GM12878 (cell line): ENCODE data around the gene IFITM2. TPM values are rescaled to one million over a fixed set of nuclear protein-coding genes. Genes with fewer than 3 reads are reported as not detected.

Source experiments
- ATAC-seq: fragments of 200-7000 bp; cut with Tn5 transposase; 3 replicates; pipeline ENCODE4 v1.9.1; 2020; ENCODE audit warnings: mild to moderate bottlenecking, moderate library complexity
- BruUV-seq: library from RNA; stranded (reverse); fragments of 400-500 nt; replicated peaks from 2 replicates; lab custom pipeline; 2021; lab: Mats Ljungman, UMichigan
- CTCF ChIA-PET: fragments of 300-600 bp; sonication (Branson Sonifier 250); formaldehyde crosslinking; extraction: SDS; loops from one replicate; lab custom pipeline; 2021; ENCODE audit warnings: inconsistent platforms; lab: Yijun Ruan, JAX
- POLR2A ChIA-PET: fragments of 350-600 bp; formaldehyde crosslinking; extraction: SDS; loops from one replicate; lab custom pipeline; 2021; ENCODE audit warnings: inconsistent platforms; lab: Charles Lee
- RAD21 ChIA-PET: fragments of 300-600 bp; sonication (Branson Sonifier 250); formaldehyde crosslinking; loops from one replicate; lab custom pipeline; 2023; ENCODE audit warnings: antibody characterized with exemption; ENCODE audit not compliant: unreplicated experiment; lab: Charles Lee
- SMC1A ChIA-PET: fragments of 300-600 bp; sonication (Branson Sonifier 250); formaldehyde crosslinking; loops from one replicate; lab custom pipeline; 2023; ENCODE audit not compliant: unreplicated experiment, uncharacterized antibody; lab: Charles Lee
- DNase-seq: peaks from one replicate; pipeline ENCODE4 v3.0.0-alpha.2; 2011; ENCODE audit warnings: low read depth, low spot score
- FAIRE-seq: peaks from 3 replicates; lab custom pipeline; 2011; peaks lifted over from hg19 to GRCh38; lab: Jason Lieb, UNC
- H2AFZ ChIP-seq: 2 replicates; pipeline ENCODE4 v1.6.0; 2011; ENCODE audit warnings: low read depth, low read length, control low read depth; ENCODE audit not compliant: control insufficient read depth
- H3K27ac ChIP-seq: 2 replicates; pipeline ENCODE4 v1.5.1; 2011; ENCODE audit warnings: control low read depth; ENCODE audit not compliant: control insufficient read depth, insufficient read depth
- H3K27me3 ChIP-seq, 2 experiments: replicated peaks in 1 of 2; 2 replicates each; pipeline versions ENCODE4 v1.6.0 to v1.6.1; 2011; ENCODE audit warnings: low read length in 1 of 2; ENCODE audit not compliant: control insufficient read depth in 2 of 2, insufficient read depth in 2 of 2
- H3K36me3 ChIP-seq, 2 experiments: 2 replicates each; pipeline ENCODE4 v1.5.1; 2011; ENCODE audit warnings: low read length in 1 of 2; ENCODE audit not compliant: control insufficient read depth in 2 of 2, insufficient read depth in 2 of 2
- H3K4me1 ChIP-seq: 2 replicates; pipeline ENCODE4 v1.6.1; 2011; ENCODE audit warnings: mild to moderate bottlenecking, low read length, moderate library complexity, mixed read lengths; ENCODE audit not compliant: control insufficient read depth, insufficient read depth
- H3K4me2 ChIP-seq: 2 replicates; pipeline ENCODE4 v1.6.0; 2011; ENCODE audit warnings: control low read depth; ENCODE audit not compliant: control insufficient read depth, insufficient read depth
- H3K4me3 ChIP-seq: fragments of 200-600 bp; sonication (generic); 2 replicates; pipeline ENCODE4 v1.5.1; 2016
- H3K79me2 ChIP-seq: 2 replicates; pipeline ENCODE4 v1.6.0; 2011; ENCODE audit warnings: low read length; ENCODE audit not compliant: control insufficient read depth, insufficient read depth
- H3K9ac ChIP-seq: 2 replicates; pipeline ENCODE4 v1.8.0; 2011; ENCODE audit warnings: low read length, control low read depth, mixed read lengths; ENCODE audit not compliant: control insufficient read depth, insufficient read depth
- H3K9me3 ChIP-seq: replicated peaks from 3 replicates; pipeline ENCODE4 v1.5.1; 2011; ENCODE audit warnings: mild to moderate bottlenecking, low read length; ENCODE audit not compliant: control insufficient read depth, insufficient read depth
- H4K20me1 ChIP-seq: 2 replicates; pipeline ENCODE4 v1.6.0; 2011; ENCODE audit not compliant: control insufficient read depth, insufficient read depth
- CBX3 ChIP-seq: fragments of 200-600 bp; sonication (generic); IDR thresholded peaks from 2 replicates; pipeline ENCODE4 v1.6.1; 2016; ENCODE audit warnings: low read depth, borderline replicate concordance
- NR2F1 ChIP-seq: fragments of 450-650 bp; conservative IDR thresholded peaks from 2 replicates; pipeline ENCODE4 v1.6.1; 2017; ENCODE audit warnings: mild to moderate bottlenecking
- TAF1 ChIP-seq: IDR thresholded peaks from 2 replicates; pipeline ENCODE4 v1.6.1; 2011; ENCODE audit warnings: mild to moderate bottlenecking, low read depth, low read length, borderline replicate concordance
- ZNF622 ChIP-seq: fragments of 450-650 bp; IDR thresholded peaks from 2 replicates; pipeline ENCODE4 v1.6.1; 2017; ENCODE audit warnings: mild to moderate bottlenecking, inconsistent platforms
- WGBS: methylation state at CpG from one replicate; pipeline ENCODE4 v1.1.6; 2016; ENCODE audit warnings: low lambda C conversion rate; ENCODE audit not compliant: insufficient replicate concordance, insufficient coverage; ENCODE audit errors: missing lambda C conversion rate; 5-methylcytosine and 5-hydroxymethylcytosine counted together
- in situ Hi-C: fragments of 300-500 bp; cut with MboI; formaldehyde crosslinking; loops from 9 replicates; pipeline ENCODE4 v1.14.3; 2018; ENCODE audit warnings: mixed read lengths
- intact Hi-C: fragments of 100-400 bp; cut with micrococcal nuclease; formaldehyde crosslinking; loops from one replicate; pipeline ENCODE4 v1.14.2; 2022; ENCODE audit not compliant: unreplicated experiment
- polyA plus RNA-seq, 11 experiments: library from polyadenylated mRNA; depleted of rRNA in 4 of 11; unstranded in 6 of 11; stranded (reverse) in 5 of 11; fragments of >200 nt; fragmentation: Nextera tagmentation in 4 of 11; fragmentation: Illumina TruSeq in 1 of 11; extraction: Ambion mirVana in 4 of 11; extraction: Trizol in 1 of 11; gene quantifications; 1 replicate in 1 of 11; 2 replicates in 10 of 11; pipeline versions ENCODE4 v1.2.1 to v1.2.3, GENCODE V29; 2011 to 2016; ENCODE audit warnings: inconsistent platforms in 2 of 11, missing spikeins in 2 of 11, low read depth in 1 of 11
- total RNA-seq, 4 experiments: library from RNA; depleted of rRNA in 3 of 4; stranded (reverse); fragments of >200 nt in 3 of 4; fragmentation: Illumina TruSeq in 1 of 4; extraction: Trizol in 1 of 4; gene quantifications; 2 replicates each; pipeline versions ENCODE4 v1.2.1 to v1.2.3, GENCODE V29; 2013 to 2021
- TF ChIP-seq, protein P1 (sequence below): fragments of 450-650 bp; formaldehyde crosslinking; IDR thresholded peaks from 2 replicates; pipeline ENCODE4 v1.4.0; 2022; ENCODE audit warnings: mild to moderate bottlenecking, moderate library complexity

The IFITM2 gene
- total and polyA plus RNA-seq, 10 of the 15 experiments (the other 5 are each of a cell fraction or from before 2014, with no cell fraction given): 116 to 3,672 (median 724) TPM

DNA sequence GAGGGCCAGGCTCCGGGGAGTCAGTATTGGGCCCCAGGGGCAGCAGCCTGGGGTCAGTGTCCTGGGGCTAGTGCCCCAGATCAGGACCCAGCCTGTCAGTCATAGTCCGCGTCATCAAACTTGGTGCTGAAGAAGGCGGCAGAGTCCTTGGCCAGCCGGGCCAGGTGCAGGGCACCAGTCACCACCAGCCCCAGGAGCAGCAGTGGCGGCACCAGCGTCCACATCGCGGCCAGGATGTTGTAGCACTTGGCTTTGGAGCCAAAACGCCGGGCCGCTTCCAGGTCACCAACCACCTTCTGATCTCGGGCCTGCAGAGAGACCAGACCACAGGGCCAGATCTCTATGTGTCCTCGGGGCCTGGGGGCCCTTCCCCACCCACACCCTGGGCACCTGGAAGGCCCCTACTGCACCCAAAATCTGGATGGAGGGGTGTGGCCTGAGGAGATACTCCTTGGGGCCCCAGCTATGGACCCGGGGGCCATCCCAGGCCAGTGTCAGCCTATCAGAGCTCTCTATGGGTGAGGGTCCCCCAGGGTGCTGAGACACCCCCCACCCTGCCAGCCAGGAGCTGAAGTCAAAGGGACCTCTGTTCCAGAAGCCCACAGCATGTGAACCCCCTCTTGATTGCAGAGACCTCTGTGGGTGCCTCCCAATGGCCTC, 9.1 kb upstream of the IFITM2 start:
- no peaks in the 10 kb centered on the region for H4K20me1 ChIP-seq
- H3K79me2 ChIP-seq: no peaks in the 10 kb centered on the region
- ATAC-seq (no peak), DNase-seq (no peak), FAIRE-seq (no peak)
- H3K4me2 ChIP-seq: no peak overlapping the region
- RAD21 ChIA-PET: no interaction called here
- CTCF ChIA-PET: no interaction called here
- SMC1A ChIA-PET: no interaction called here
- H3K27me3 ChIP-seq: no peaks in the 10 kb centered on the region; a peak in 1 of 4 replicates
- H3K9ac ChIP-seq: no peak overlapping the region
- POLR2A ChIA-PET: no interaction called here
- intact Hi-C loops: no loop called here
- H3K9me3 ChIP-seq: no peaks in the 10 kb centered on the region
- WGBS: 68% methylated on average over 15 of the region's 15 CpGs
- no peak overlapping the region for H3K27ac ChIP-seq
- H3K4me1 ChIP-seq: peaks cover 11% of the 10 kb centered on the region
- no peak overlapping the region for H2AFZ ChIP-seq
- no TSS peak for BruUV-seq
- in situ Hi-C loops: no loop called here
- TF ChIP-seq TAF1 (no peak), ZNF622 (no peak), NR2F1 (no peak), CBX3 (no peak)
- TF ChIP-seq, protein P1, sequence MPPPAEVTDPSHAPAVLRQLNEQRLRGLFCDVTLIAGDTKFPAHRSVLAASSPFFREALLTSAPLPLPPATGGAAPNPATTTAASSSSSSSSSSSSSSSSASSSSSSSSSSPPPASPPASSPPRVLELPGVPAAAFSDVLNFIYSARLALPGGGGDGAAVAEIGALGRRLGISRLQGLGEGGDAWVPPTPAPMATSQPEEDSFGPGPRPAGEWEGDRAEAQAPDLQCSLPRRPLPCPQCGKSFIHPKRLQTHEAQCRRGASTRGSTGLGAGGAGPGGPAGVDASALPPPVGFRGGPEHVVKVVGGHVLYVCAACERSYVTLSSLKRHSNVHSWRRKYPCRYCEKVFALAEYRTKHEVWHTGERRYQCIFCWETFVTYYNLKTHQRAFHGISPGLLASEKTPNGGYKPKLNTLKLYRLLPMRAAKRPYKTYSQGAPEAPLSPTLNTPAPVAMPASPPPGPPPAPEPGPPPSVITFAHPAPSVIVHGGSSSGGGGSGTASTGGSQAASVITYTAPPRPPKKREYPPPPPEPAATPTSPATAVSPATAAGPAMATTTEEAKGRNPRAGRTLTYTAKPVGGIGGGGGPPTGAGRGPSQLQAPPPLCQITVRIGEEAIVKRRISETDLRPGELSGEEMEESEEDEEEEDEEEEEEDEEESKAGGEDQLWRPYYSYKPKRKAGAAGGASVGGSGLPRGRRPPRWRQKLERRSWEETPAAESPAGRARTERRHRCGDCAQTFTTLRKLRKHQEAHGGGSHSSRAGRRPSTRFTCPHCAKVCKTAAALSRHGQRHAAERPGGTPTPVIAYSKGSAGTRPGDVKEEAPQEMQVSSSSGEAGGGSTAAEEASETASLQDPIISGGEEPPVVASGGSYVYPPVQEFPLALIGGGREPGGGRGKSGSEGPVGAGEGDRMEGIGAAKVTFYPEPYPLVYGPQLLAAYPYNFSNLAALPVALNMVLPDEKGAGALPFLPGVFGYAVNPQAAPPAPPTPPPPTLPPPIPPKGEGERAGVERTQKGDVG: no peak
- no peaks in the 10 kb centered on the region for H3K36me3 ChIP-seq
- no peak overlapping the region for H3K4me3 ChIP-seq
